Gastroesophageal sphincter (tissue), 4 donors: ENCODE results near the gene TERB1. TPM values are rescaled to one million over a fixed set of nuclear protein-coding genes. Genes with fewer than 3 reads are reported as not detected.

ENCODE experiments used
- ATAC-seq: fragments of 150-250 bp; one replicate; pipeline ENCODE4 v1.9.1; 2016; ENCODE audit warnings: mild to moderate bottlenecking, moderate library complexity
- H3K27ac ChIP-seq, 4 donors: fragments of 200-600 bp; sonication (generic) in 3 of 4; 1 replicate in 3 of 4; 2 replicates in 1 of 4; pipeline ENCODE4 v1.5.1; 2016 to 2019
- H3K27me3 ChIP-seq: fragments of 200-600 bp; sonication (generic); one replicate; pipeline ENCODE4 v1.5.1; 2019
- H3K36me3 ChIP-seq, 2 donors: fragments of 200-600 bp; sonication (generic); one replicate each; pipeline ENCODE4 v1.5.1; 2019; ENCODE audit warnings: control low read depth in 1 of 2
- H3K4me1 ChIP-seq, 3 donors: fragments of 200-600 bp; sonication (generic); 1 replicate in 2 of 3; 2 replicates in 1 of 3; pipeline ENCODE4 v1.5.1; 2016 to 2019; ENCODE audit warnings: control low read depth in 2 of 3
- H3K4me3 ChIP-seq, 2 donors: fragments of 200-600 bp; sonication (generic); one replicate each; pipeline ENCODE4 v1.5.1; 2019; ENCODE audit warnings: mild to moderate bottlenecking in 1 of 2, moderate library complexity in 1 of 2
- H3K9me3 ChIP-seq, 3 donors: fragments of 200-600 bp; sonication (generic); one replicate each; pipeline ENCODE4 v1.5.1; 2017 to 2019; ENCODE audit warnings: control low read depth in 2 of 3
- CTCF ChIP-seq, 4 experiments: fragments of 200-600 bp in 2 of 4; fragments of 450-650 bp in 2 of 4; sonication (generic) in 1 of 4; IDR thresholded peaks; one replicate each; pipeline ENCODE4 v1.5.1; 2017 to 2019; ENCODE audit warnings: antibody characterized with exemption in 4 of 4, mild to moderate bottlenecking in 2 of 4, moderate library complexity in 2 of 4
- EP300 ChIP-seq: sonication (generic); formaldehyde crosslinking; IDR thresholded peaks from one replicate; pipeline ENCODE4 v1.6.1; 2017; ENCODE audit warnings: antibody characterized with exemption, mild to moderate bottlenecking
- POLR2A ChIP-seq, 2 donors: fragments of 450-650 bp; IDR thresholded peaks; one replicate each; pipeline ENCODE4 v1.6.1; 2017; ENCODE audit warnings: antibody characterized with exemption in 2 of 2, mild to moderate bottlenecking in 2 of 2, moderate library complexity in 1 of 2
- POLR2AphosphoS5 ChIP-seq: sonication (generic); formaldehyde crosslinking; IDR thresholded peaks from one replicate; pipeline ENCODE4 v1.6.1; 2017; ENCODE audit warnings: antibody characterized with exemption
- WGBS, 2 donors: methylation state at CpG; one replicate each; pipeline ENCODE4 v1.1.5; 2018; ENCODE audit warnings: low coverage in 1 of 2; 5-methylcytosine and 5-hydroxymethylcytosine counted together
- total RNA-seq, 4 donors: library from RNA; depleted of rRNA; stranded (reverse); fragments of >200 nt; gene quantifications; one replicate each; pipeline ENCODE4 v1.1.0, GENCODE V29; 2016

The TERB1 gene
- under 1 TPM in 1 of 4 donors, not detected in 3; 0.40 TPM for total RNA-seq

GRCh38 chr16:66801320-66802105 is at the start of gene TERB1:
Gene TERB1, minus strand, starts transcription at chr16:66801584. Its CDS starts 4,786 bp downstream, at chr16:66796798.
- no peak within 1 kb of the TSS for H3K4me3 ChIP-seq
- H3K9me3 ChIP-seq: no peaks in the 10 kb centered on the region
- 92% methylated on average over 4 of the region's 56 CpGs; no CpG with 5 or more reads in 1 of the 2 donors for WGBS, 2 donors
- H3K27ac ChIP-seq: no peak within 1 kb of the TSS
- H3K27me3 ChIP-seq: no peaks in the 10 kb centered on the region
- no peak for ATAC-seq
- no peaks in the 10 kb centered on the region for H3K4me1 ChIP-seq
- TF ChIP-seq CTCF (IDR thresholded peaks at IDR 0.05): no peak
- no peak for TF ChIP-seq POLR2AphosphoS5
- TF ChIP-seq EP300: no peak
- TF ChIP-seq POLR2A (IDR thresholded peaks at IDR 0.05): no peak
- peaks cover 5 to 59% of the 10 kb centered on the region in 2 donors for H3K36me3 ChIP-seq

- H3K9me3 ChIP-seq: no peaks in the 10 kb centered on the region
- TF ChIP-seq POLR2A (IDR thresholded peaks at IDR 0.05) (no peak), EP300 (no peak), CTCF (IDR thresholded peaks at IDR 0.05) (no peak), POLR2AphosphoS5 (no peak)
- no peak overlapping the region for H3K27ac ChIP-seq
- H3K4me3 ChIP-seq: no peak overlapping the region
- peaks cover 0 to 1% (median 0%) of the 10 kb centered on the region in 3 donors for H3K4me1 ChIP-seq
- peaks cover 36% of the 10 kb centered on the region for H3K27me3 ChIP-seq
- 100% methylated on average over 3 of the region's 14 CpGs; no CpG with 5 or more reads in 1 of the 2 donors for WGBS, 2 donors
- H3K36me3 ChIP-seq: no peaks in the 10 kb centered on the region
- ATAC-seq: no peak
Observed at GRCh38 chr16:66850115-66850815, 48.9 kb upstream of the TERB1 start.

- H3K27ac ChIP-seq: no peak overlapping the region
- no peaks in the 10 kb centered on the region for H3K36me3 ChIP-seq
- H3K4me1 ChIP-seq: peaks cover 0 to 9% (median 6%) of the 10 kb centered on the region in 3 donors
- H3K4me3 ChIP-seq: no peak overlapping the region
- H3K27me3 ChIP-seq: peaks cover 43% of the 10 kb centered on the region
- no peaks in the 10 kb centered on the region for H3K9me3 ChIP-seq
- WGBS, 2 donors: 88% methylated on average over 3 of the region's 4 CpGs; no CpG with 5 or more reads in 1 of the 2 donors
- no peak for ATAC-seq
- no peak for TF ChIP-seq EP300
- no peak for TF ChIP-seq POLR2A (IDR thresholded peaks at IDR 0.05)
- no peak for TF ChIP-seq POLR2AphosphoS5
- no peak for TF ChIP-seq CTCF (IDR thresholded peaks at IDR 0.05)
Observed at GRCh38 chr16:66849549-66849948, 48.2 kb upstream of the TERB1 start.

GRCh38 chr16:66849021-66849420 is 47.6 kb upstream of the TERB1 start:
- no peak for TF ChIP-seq POLR2AphosphoS5
- TF ChIP-seq CTCF (IDR thresholded peaks at IDR 0.05): no peak
- TF ChIP-seq EP300: no peak
- TF ChIP-seq POLR2A (IDR thresholded peaks at IDR 0.05): no peak
- Histone ChIP-seq H3K27me3 (peaks cover 49% of the 10 kb centered on the region), H3K27ac (no peak overlapping the region), H3K36me3 (no peaks in the 10 kb centered on the region), H3K4me3 (no peak overlapping the region), H3K4me1 (peaks cover 0 to 14% (median 11%) of the 10 kb centered on the region in 3 donors), H3K9me3 (no peaks in the 10 kb centered on the region)
- no peak for ATAC-seq
- WGBS, 2 donors: no CpG with 5 or more reads among the region's 2 CpGs
